Astrocyte of the cerebellum (primary cell): ENCODE results near the gene CXorf66.

Experiments used
- DNase-seq: peaks from one replicate; pipeline ENCODE4 v3.0.0-alpha.2; 2011; ENCODE audit warnings: low read depth
- H3K4me3 ChIP-seq: 2 replicates; pipeline ENCODE4 v1.5.1; 2011; ENCODE audit warnings: mild to moderate bottlenecking, low read depth, low read length, moderate library complexity
- in situ Hi-C: cut with HindIII; loops from 2 replicates; pipeline ENCODE4 v1.10.0; 2017; ENCODE audit warnings: low sequenced_read_pairs
- TF ChIP-seq, protein P1 (sequence below): IDR thresholded peaks from 2 replicates; pipeline ENCODE4 v1.5.1; 2012; ENCODE audit warnings: low read length, low read depth, moderate library complexity, mild to moderate bottlenecking; ENCODE audit errors: missing control alignments

CXorf66 gene

DNA sequence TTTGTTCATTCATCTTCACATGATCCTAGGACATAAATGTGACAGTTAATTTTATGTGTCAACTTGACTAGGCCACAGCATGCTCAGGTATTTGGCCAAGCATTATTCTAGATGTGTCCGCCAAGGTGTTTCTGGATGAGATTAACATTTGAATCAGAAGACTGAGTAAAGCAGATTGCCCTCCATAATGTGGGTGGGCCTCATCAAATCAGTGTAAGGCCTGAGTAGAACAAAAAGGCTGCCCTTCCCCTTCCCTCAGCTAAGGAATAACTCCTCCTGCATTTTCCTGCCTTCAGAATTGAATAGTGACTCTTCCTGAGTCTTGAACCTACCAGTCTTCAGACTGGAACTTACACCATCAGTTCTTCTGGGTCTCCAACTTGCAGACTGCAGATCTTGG lies 50.9 kb downstream of the CXorf66 start:
- in situ Hi-C loops, result no loop called here
- no peak overlapping the region for H3K4me3 ChIP-seq
- TF ChIP-seq, protein P1, sequence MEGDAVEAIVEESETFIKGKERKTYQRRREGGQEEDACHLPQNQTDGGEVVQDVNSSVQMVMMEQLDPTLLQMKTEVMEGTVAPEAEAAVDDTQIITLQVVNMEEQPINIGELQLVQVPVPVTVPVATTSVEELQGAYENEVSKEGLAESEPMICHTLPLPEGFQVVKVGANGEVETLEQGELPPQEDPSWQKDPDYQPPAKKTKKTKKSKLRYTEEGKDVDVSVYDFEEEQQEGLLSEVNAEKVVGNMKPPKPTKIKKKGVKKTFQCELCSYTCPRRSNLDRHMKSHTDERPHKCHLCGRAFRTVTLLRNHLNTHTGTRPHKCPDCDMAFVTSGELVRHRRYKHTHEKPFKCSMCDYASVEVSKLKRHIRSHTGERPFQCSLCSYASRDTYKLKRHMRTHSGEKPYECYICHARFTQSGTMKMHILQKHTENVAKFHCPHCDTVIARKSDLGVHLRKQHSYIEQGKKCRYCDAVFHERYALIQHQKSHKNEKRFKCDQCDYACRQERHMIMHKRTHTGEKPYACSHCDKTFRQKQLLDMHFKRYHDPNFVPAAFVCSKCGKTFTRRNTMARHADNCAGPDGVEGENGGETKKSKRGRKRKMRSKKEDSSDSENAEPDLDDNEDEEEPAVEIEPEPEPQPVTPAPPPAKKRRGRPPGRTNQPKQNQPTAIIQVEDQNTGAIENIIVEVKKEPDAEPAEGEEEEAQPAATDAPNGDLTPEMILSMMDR, result no peak
- DNase-seq, result no peak

DNA sequence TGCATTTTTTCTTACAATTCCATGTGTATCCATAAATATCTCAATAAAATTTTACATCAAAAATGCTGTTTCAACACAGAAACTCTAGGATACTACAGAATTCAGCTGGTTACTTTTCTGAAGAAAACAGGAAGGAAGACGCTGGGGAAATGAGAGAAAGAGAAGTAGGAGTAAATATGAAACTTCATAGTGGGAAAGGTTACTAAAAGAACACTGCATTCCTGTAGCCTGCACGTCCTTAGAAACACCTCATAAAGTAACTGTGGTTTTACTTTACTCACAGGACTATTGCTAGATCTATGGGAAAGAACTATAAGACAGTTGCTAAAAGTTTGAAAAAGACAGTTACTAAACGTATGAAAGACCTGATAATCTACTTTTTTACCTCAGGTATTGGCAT lies 55.6 kb downstream of the CXorf66 start:
- H3K4me3 ChIP-seq, result no peak overlapping the region
- DNase-seq, result no peak
- in situ Hi-C loops, result no loop called here
- TF ChIP-seq, protein P1, result no peak

DNA sequence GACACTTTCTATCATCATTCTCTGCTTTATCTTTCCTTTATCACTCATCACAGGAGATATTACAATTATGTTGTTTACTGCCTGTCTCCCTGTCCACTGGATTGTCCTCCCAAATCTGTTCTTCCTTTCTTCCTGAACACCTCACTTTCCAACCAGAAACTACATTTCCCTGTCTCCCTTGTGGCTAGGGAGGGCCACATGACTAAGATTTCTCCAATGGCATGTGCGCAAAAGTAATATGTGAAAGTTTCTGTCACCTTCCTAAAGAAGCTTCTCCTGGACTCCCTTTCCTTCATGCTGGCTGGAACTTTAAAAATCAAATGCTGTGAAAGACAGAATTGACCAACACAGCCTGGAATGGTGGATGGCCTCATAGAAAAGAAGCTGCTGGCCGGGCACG lies 58.2 kb downstream of the CXorf66 start:
- in situ Hi-C loops, result no loop called here
- DNase-seq, result no peak
- no peak overlapping the region for H3K4me3 ChIP-seq
- TF ChIP-seq, protein P1, result no peak

- TF ChIP-seq, protein P1, result no peak
- in situ Hi-C loops, result no loop called here
- no peak overlapping the region for H3K4me3 ChIP-seq
- DNase-seq, result no peak
Observed at GRCh38 chrX:139905743-139906142, 59.6 kb downstream of the CXorf66 start.
